Hepatocyte (in vitro differentiated cells): ENCODE results near the gene LLPH.

Experiments used
- CTCF ChIP-seq: fragments of 200-600 bp; sonication (generic); IDR thresholded peaks from 2 replicates; pipeline ENCODE4 v1.5.1; 2016; ENCODE audit warnings: antibody characterized with exemption, mild to moderate bottlenecking; ENCODE audit not compliant: poor library complexity
- EZH2phosphoT487 ChIP-seq: fragments of 200-600 bp; sonication (generic); IDR thresholded peaks from one replicate; pipeline ENCODE4 v1.6.1; 2018; ENCODE audit warnings: antibody characterized with exemption, mild to moderate bottlenecking, low read depth, moderate library complexity; ENCODE audit not compliant: unreplicated experiment, severe bottlenecking

- no peak for TF ChIP-seq EZH2phosphoT487
- no peak for TF ChIP-seq CTCF
These were observed 37.9 kb upstream of the LLPH start for GRCh38 chr12:66168410-66168809.
